Measurements from ENCODE around the gene APOA4. TPM values are rescaled to one million over a fixed set of nuclear protein-coding genes. Genes with fewer than 3 reads are reported as not detected.

Gene APOA4
- total RNA-seq, 1 experiment from 2014 or later, result not detected

GRCh38 chr11:116847612-116848011 is 24.5 kb upstream of the APOA4 start:
- Histone ChIP-seq H3K27me3 (ENCODE audit: insufficient read depth, low read length) (no peaks in the 10 kb centered on the region), H3K9me2 (ENCODE audit: insufficient read depth) (no peaks in the 10 kb centered on the region), H3K4me3 (replicated peaks in 1 of 2; ENCODE audit: low read depth in 1 of 2, low read length in 2 of 2) (no peak overlapping the region), H3K79me2 (ENCODE audit: insufficient read depth, low read length) (no peaks in the 10 kb centered on the region), H3K4me1 (ENCODE audit: control insufficient read depth in 1 of 2, insufficient read depth in 2 of 2, low read length in 2 of 2) (no peaks in the 10 kb centered on the region; a peak in 1 of 4 replicates), H3K4me2 (ENCODE audit: low read length) (no peak overlapping the region), H3K9ac (ENCODE audit: low read length) (no peak overlapping the region), H3K27ac (ENCODE audit: low read depth, low read length) (no peak overlapping the region), H3K36me3 (ENCODE audit: control insufficient read depth in 1 of 2, insufficient read depth in 2 of 2, low read length in 2 of 2) (peaks cover 3 to 17% of the 10 kb centered on the region in 2 experiments; a peak in 2 of 4 replicates), H3K9me3 (ENCODE audit: control insufficient read depth in 1 of 2, insufficient read depth in 1 of 2, low read depth in 1 of 2, low read length in 2 of 2) (no peaks in the 10 kb centered on the region), H2AFZ (ENCODE audit: low read depth, low read length, poor library complexity, severe bottlenecking) (no peak overlapping the region), H4K20me1 (ENCODE audit: insufficient read depth) (no peaks in the 10 kb centered on the region)
- ATAC-seq, result no peak
- CTCF ChIA-PET, result no interaction called here
- intact Hi-C loops (cut with micrococcal nuclease), result no loop called here
- TF ChIP-seq SP1 (IDR thresholded peaks at IDR 0.05; ENCODE audit: low read depth) (no peak), SIN3A (IDR thresholded peaks at IDR 0.05; ENCODE audit: low read depth) (no peak)
- POLR2A ChIA-PET, result no interaction called here
- DNase-seq (ENCODE audit: low read depth, low spot score), result no peak
- RAD21 ChIA-PET (ENCODE audit: low non-redundant PET in 1 of 2, low total read pairs in 2 of 2, uncharacterized antibody in 2 of 2, unreplicated experiment in 2 of 2), result no interaction called here
- BruUV-seq (replicated peaks), result no TSS peak

- Histone ChIP-seq H3K4me2 (ENCODE audit: low read length) (no peak overlapping the region), H3K79me2 (ENCODE audit: insufficient read depth, low read length) (no peaks in the 10 kb centered on the region), H3K36me3 (ENCODE audit: control insufficient read depth in 1 of 2, insufficient read depth in 2 of 2, low read length in 2 of 2) (peaks cover 3 to 17% of the 10 kb centered on the region in 2 experiments; a peak in 2 of 4 replicates), H3K9ac (ENCODE audit: low read length) (no peak overlapping the region), H3K4me1 (ENCODE audit: control insufficient read depth in 1 of 2, insufficient read depth in 2 of 2, low read length in 2 of 2) (no peaks in the 10 kb centered on the region), H2AFZ (ENCODE audit: low read depth, low read length, poor library complexity, severe bottlenecking) (no peak overlapping the region), H3K27me3 (ENCODE audit: insufficient read depth, low read length) (no peaks in the 10 kb centered on the region), H3K27ac (ENCODE audit: low read depth, low read length) (no peak overlapping the region), H3K9me2 (ENCODE audit: insufficient read depth) (no peaks in the 10 kb centered on the region), H3K4me3 (replicated peaks in 1 of 2; ENCODE audit: low read depth in 1 of 2, low read length in 2 of 2) (no peak overlapping the region), H4K20me1 (ENCODE audit: insufficient read depth) (no peaks in the 10 kb centered on the region), H3K9me3 (ENCODE audit: control insufficient read depth in 1 of 2, insufficient read depth in 1 of 2, low read depth in 1 of 2, low read length in 2 of 2) (no peaks in the 10 kb centered on the region)
- DNase-seq (ENCODE audit: low read depth, low spot score), result no peak
- CTCF ChIA-PET, result interaction anchor here (1.3 kb wide), 1 partner anchor 9 kb away, joined by 3 read pairs; no protein-coding TSS in a partner anchor
- ATAC-seq, result no peak
- BruUV-seq (replicated peaks), result no TSS peak
- intact Hi-C loops (cut with micrococcal nuclease), result no loop called here
- RAD21 ChIA-PET (ENCODE audit: low non-redundant PET in 1 of 2, low total read pairs in 2 of 2, uncharacterized antibody in 2 of 2, unreplicated experiment in 2 of 2), result no interaction called here
- POLR2A ChIA-PET, result no interaction called here
- TF ChIP-seq JUND (IDR thresholded peaks at IDR 0.05), result no peak
- no peak for TF ChIP-seq ZFX (IDR thresholded peaks at IDR 0.05)
- TF ChIP-seq POLR2A (IDR thresholded peaks at IDR 0.05; ENCODE audit: borderline replicate concordance, extremely low read depth, insufficient read depth, insufficient read length), result no peak
- no peak for TF ChIP-seq YY1 (IDR thresholded peaks at IDR 0.05; ENCODE audit: extremely low read depth, insufficient replicate concordance, low read depth, low read length)
- TF ChIP-seq SRF (IDR thresholded peaks at IDR 0.05; ENCODE audit: low read depth), result no peak
- no peak for TF ChIP-seq EZH2phosphoT487 (IDR thresholded peaks at IDR 0.05; ENCODE audit: borderline replicate concordance)
- TF ChIP-seq MAX (IDR thresholded peaks at IDR 0.05), result no peak
- TF ChIP-seq POLR2AphosphoS5 (IDR thresholded peaks at IDR 0.05; ENCODE audit: low read depth, low read length), result no peak
- no peak for TF ChIP-seq ELF1 (IDR thresholded peaks at IDR 0.05; ENCODE audit: borderline replicate concordance, low read depth)
- no peak for TF ChIP-seq SP1 (IDR thresholded peaks at IDR 0.05; ENCODE audit: low read depth)
- TF ChIP-seq, protein P1, sequence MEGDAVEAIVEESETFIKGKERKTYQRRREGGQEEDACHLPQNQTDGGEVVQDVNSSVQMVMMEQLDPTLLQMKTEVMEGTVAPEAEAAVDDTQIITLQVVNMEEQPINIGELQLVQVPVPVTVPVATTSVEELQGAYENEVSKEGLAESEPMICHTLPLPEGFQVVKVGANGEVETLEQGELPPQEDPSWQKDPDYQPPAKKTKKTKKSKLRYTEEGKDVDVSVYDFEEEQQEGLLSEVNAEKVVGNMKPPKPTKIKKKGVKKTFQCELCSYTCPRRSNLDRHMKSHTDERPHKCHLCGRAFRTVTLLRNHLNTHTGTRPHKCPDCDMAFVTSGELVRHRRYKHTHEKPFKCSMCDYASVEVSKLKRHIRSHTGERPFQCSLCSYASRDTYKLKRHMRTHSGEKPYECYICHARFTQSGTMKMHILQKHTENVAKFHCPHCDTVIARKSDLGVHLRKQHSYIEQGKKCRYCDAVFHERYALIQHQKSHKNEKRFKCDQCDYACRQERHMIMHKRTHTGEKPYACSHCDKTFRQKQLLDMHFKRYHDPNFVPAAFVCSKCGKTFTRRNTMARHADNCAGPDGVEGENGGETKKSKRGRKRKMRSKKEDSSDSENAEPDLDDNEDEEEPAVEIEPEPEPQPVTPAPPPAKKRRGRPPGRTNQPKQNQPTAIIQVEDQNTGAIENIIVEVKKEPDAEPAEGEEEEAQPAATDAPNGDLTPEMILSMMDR (IDR thresholded peaks at IDR 0.05 in 2 of 3, conservative IDR thresholded peaks at IDR 0.05 in 1 of 3; ENCODE audit: borderline replicate concordance in 1 of 3, insufficient read depth in 1 of 3, low read depth in 2 of 3, low read length in 2 of 3), result no peak
- TF ChIP-seq CBX3 (IDR thresholded peaks at IDR 0.05; ENCODE audit: low read depth), result no peak
- TF ChIP-seq TCF7L2 (IDR thresholded peaks at IDR 0.05; ENCODE audit: borderline replicate concordance, extremely low read depth, insufficient read depth, insufficient read length), result no peak
- TF ChIP-seq RAD21 (IDR thresholded peaks at IDR 0.05; ENCODE audit: low read depth), result no peak
- TF ChIP-seq EZH2 (IDR thresholded peaks at IDR 0.05), result no peak
- no peak for TF ChIP-seq SIN3A (IDR thresholded peaks at IDR 0.05; ENCODE audit: low read depth)
- no peak for TF ChIP-seq FOSL1 (IDR thresholded peaks at IDR 0.05; ENCODE audit: low read depth)
- TF ChIP-seq ATF3 (IDR thresholded peaks at IDR 0.05), result no peak
- no peak for TF ChIP-seq CEBPB (IDR thresholded peaks at IDR 0.05; ENCODE audit: low read depth)
These were observed 21.6 kb upstream of the APOA4 start for GRCh38 chr11:116844722-116845121.
